ENCODE measurements around the gene RGS9BP. TPM values are rescaled to one million over a fixed set of nuclear protein-coding genes. Genes with fewer than 3 reads are reported as not detected.
A peak's percentile ranks its signal among the peaks of the same experiment; 100 is the strongest.
"Not testable (repeated sequence)": the region's sequence is repeated elsewhere in the genome, so short reads cannot be mapped to it uniquely, and the experiment has no call there.

RGS9BP gene
- polyA plus RNA-seq, 1 donor = 0.20 TPM

- no peak for DNase-seq (ENCODE audit: low read depth)
Measured at GRCh38 chr19:32671883-32672593, 3.6 kb upstream of the RGS9BP start.

DNA sequence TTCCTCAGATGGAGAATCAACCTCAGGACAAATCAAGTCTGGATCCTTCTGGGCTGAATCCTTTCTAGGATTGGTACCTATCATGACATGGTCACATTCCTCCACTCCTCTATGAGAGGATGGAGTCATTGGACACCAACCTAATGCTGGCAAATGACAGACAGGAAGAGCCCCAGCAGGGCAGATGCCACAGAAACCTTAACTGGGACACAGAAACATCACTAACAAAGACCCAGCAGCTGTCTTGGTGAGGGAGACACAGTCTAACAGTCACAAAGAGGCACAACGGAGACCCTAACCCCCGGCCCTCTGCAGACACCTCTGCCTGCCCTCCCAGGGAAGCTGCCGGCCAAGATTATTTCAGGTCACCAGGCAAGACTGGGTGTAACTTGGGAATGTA, 2.8 kb upstream of the RGS9BP start:
- no peak for DNase-seq (ENCODE audit: low read depth)

DNA sequence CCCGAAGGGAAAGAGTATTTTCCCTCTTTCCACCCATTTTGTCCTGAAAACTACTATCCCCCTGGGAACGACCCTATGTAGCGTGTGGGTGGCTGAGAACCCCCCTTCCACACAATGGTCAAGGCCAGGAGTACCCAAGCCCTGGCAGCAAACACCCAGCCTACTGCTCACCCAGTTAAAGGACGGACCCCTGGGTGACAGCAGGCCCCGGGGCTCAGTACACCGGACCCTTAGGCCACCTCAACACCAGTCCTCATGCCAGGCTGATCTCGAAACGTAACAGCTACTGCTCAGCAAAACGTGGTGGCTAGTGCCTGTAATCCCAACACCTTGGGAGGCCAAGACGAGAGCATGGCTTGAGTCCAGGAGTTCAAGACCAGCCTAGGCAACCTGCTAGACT, 2.1 kb upstream of the RGS9BP start:
- DNase-seq (ENCODE audit: low read depth) = no peak

DNA sequence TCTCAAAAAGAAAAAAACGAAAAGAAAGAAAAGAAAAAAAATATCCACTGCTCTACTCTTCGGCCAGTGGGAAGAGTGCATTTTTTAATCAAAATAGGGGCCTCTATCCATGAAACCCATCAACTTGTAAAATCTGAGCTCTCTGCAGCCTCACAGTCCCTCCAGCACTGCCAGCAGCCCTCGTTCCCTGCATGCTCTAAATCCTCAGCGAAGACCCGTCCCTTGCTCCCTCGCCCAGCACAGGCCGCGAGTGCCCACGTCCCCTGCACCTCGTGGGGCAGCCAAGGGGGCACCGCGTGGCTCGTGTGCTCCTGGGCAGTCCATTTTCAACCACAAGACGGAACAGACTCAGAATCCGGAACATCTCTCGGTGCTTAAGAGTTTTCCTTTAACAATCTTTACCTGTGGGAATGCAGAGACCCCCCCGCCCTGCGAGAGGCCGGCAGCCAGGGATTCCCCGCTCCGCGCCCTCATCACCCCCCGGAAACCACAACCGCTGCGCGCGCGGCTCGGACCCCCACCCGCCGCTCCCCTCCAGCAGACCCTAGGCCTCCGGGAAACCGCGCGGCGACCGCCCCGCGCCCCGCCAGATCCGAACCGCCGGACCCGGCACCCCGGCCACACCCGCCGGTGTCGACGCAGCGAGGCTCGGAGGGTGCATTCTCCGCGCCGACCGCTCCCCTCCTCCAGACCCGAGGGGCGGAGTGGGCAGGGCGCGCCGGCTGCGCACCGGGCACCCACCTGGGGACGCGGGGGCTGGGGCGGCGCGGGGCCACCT, 1.3 kb upstream of the RGS9BP start:
- DNase-seq (ENCODE audit: low read depth) = no peak

DNA sequence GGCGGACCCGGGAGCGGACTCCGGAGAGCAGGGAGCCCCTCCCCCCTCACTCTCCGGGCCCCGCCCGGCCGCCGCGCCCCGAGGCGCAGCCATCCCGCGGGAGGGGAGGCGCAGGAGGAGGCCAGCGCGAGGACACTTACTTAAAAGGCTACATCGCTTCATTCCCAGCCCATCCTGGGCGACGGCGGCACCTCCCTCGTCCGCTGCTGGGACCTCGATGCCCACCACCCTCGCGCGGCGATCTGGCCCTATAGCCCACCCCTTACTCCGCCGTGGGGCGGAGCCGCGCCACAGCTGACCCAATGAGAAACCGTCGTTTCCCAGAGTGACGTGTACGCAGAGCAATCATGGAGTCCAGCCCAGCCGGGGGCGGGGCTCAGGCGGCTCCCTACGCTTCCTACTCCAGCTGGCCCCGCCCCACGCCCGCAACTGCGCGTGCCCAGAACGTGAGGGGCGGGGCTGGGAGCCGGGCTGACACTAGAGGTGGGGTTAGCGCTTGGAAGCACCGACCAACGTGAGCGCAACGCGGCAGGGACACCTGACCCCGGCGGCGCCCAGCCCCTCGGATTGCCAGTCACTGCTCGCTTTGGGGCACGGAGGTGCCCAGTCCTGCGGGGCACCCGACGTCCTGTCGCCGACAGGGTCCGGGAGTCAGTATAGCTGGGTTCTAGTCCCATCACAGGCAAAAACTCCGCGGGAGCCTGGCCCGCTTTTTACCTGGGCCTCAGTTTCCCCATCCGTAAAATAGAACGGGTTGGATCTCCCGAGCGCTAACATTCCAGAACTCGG, 523 bp upstream of the RGS9BP start, which contains the start of gene ANKRD27:
TSS of gene ANKRD27 (minus strand) at position 250 of the 789 bp plus-strand sequence. CDS start 16,165 bp downstream, outside the sequence.
- DNase-seq (ENCODE audit: low read depth) = peak; percentile 98

- DNase-seq (ENCODE audit: low read depth) = no peak
Measured at GRCh38 chr19:32676186-32676894, 692 bp downstream of the RGS9BP start.

- no peak for DNase-seq (ENCODE audit: low read depth)
Measured at GRCh38 chr19:32676895-32677359, 1.3 kb downstream of the RGS9BP start.

DNA sequence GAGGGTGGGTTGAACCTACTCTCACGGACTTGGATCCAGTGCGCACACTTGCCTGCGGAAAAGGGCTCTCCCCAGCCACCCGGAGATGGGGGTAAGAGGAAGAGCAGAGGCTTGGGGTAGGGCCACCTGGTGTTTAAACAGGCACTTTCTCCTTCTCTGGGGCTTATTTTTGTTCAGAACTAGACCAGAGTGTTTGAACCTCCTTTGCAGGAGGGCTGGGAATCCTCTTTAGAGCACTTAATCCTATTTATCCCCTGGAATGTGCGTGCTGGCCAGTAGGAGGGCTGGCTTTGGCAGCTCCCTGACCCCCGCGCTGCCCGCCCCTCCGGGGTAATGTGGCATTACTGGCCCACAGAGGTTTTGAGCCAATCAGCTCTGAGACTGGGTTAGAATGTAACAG, 2.0 kb downstream of the RGS9BP start:
- DNase-seq (ENCODE audit: low read depth) = no peak

- no peak for DNase-seq (ENCODE audit: low read depth)
Measured at GRCh38 chr19:32680986-32681385, 5.3 kb downstream of the RGS9BP start.

- DNase-seq (ENCODE audit: low read depth) = no peak
Measured at GRCh38 chr19:32682317-32682716, 6.7 kb downstream of the RGS9BP start.

DNA sequence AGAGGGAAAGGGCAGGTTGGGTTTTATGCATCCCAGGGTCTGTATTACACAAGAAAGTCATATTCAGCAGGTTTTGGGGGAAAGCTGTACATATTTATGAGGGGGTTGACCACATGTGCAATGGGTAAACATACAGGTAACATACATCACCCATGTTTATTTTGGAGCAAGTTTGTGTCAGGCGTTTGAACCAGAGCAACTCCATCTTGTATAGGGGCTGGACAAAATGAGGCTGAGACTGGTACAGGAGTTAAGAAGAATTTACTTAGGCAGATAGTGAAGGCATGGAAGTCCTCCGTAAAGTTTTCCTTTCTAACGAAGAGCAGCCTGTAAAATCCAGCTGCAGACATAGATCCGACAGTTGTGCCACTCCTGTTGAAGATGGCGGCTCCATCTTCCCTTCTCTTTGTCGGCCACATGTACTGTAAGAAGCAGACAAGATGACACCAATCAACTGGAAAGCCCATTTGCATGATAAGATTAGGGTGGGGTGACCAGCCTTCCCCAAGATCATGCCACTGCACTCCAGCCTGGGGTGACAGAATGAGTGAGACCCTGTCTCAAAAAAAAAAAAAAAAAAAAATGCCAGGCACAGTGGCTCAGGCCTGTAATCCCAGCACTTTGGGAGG, 11.3 kb downstream of the RGS9BP start:
- DNase-seq (ENCODE audit: low read depth) = no peak

- DNase-seq (ENCODE audit: low read depth) = no peak
Measured at GRCh38 chr19:32687681-32688080, 12.0 kb downstream of the RGS9BP start.

DNA sequence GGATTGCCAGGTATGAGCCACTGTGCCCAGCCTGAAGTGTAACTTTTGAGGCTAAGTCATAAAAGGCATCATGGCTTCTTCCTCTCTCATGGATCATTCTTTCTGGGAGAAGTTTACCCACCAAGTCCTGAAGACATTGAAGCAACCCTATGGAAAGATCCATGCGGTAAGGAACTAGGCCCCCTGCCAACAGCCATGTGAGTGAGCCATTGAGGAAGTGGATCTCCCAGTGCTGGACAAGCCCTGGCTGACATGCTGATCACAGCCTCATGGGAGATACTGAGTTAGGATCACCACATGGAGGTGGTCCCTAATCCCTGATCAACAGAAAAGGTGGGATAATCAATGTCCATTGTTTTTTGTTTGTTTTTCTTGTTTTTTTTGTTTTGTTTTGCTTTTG, 12.7 kb downstream of the RGS9BP start:
- no peak for DNase-seq (ENCODE audit: low read depth)

- DNase-seq (ENCODE audit: low read depth) = no peak
Measured at GRCh38 chr19:32691291-32691951, 15.8 kb downstream of the RGS9BP start, which contains the start of gene NUDT19. Gene NUDT19 (plus strand): TSS chr19:32691821. CDS start chr19:32691961, 140 bp downstream.

GRCh38 chr19:32691952-32692726, 16.5 kb downstream of the RGS9BP start:
- no peak for DNase-seq (ENCODE audit: low read depth)

- DNase-seq (ENCODE audit: low read depth) = no peak
Measured at GRCh38 chr19:32692727-32693061, 17.0 kb downstream of the RGS9BP start.

- DNase-seq (ENCODE audit: low read depth) = not testable (repeated sequence)
Measured at GRCh38 chr19:32693151-32694108, 17.8 kb downstream of the RGS9BP start.

- not testable (repeated sequence) for DNase-seq (ENCODE audit: low read depth)
Measured at GRCh38 chr19:32694316-32694715, 18.7 kb downstream of the RGS9BP start.

Data from forelimb muscle (tissue), 1 donor.